ENCODE results near the gene FAM3B.

DNA sequence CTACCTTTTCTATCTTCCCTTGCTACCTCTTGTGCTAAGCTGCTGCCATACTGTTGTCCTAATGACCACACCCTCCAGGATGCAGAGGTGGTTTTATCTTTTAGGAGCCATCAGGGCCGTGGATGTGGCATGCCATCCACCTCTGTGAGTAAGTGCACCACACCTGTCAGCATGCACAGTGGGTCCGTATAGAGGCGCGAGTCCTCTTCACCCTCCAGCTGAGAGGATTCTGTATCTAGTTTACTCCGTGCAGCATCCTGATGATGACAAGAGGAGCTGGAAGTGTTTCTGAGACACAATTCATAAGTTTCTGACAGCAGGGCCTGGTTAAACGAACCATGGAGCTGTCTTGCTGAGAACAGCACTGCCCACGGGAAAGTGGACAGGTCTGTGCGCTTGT is 11.2 kb downstream of the FAM3B start:
- TF ChIP-seq, protein P1, sequence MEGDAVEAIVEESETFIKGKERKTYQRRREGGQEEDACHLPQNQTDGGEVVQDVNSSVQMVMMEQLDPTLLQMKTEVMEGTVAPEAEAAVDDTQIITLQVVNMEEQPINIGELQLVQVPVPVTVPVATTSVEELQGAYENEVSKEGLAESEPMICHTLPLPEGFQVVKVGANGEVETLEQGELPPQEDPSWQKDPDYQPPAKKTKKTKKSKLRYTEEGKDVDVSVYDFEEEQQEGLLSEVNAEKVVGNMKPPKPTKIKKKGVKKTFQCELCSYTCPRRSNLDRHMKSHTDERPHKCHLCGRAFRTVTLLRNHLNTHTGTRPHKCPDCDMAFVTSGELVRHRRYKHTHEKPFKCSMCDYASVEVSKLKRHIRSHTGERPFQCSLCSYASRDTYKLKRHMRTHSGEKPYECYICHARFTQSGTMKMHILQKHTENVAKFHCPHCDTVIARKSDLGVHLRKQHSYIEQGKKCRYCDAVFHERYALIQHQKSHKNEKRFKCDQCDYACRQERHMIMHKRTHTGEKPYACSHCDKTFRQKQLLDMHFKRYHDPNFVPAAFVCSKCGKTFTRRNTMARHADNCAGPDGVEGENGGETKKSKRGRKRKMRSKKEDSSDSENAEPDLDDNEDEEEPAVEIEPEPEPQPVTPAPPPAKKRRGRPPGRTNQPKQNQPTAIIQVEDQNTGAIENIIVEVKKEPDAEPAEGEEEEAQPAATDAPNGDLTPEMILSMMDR (IDR thresholded peaks at IDR 0.05; ENCODE audit: insufficient read depth, low read length), result no peak
- TF ChIP-seq POLR2AphosphoS5 (IDR thresholded peaks at IDR 0.05; ENCODE audit: low read depth) (no peak), SPI1 (IDR thresholded peaks at IDR 0.05; ENCODE audit: borderline replicate concordance, low read depth) (no peak), GABPA (IDR thresholded peaks at IDR 0.05; ENCODE audit: low read depth) (no peak)
- TF ChIP-seq, protein P2, sequence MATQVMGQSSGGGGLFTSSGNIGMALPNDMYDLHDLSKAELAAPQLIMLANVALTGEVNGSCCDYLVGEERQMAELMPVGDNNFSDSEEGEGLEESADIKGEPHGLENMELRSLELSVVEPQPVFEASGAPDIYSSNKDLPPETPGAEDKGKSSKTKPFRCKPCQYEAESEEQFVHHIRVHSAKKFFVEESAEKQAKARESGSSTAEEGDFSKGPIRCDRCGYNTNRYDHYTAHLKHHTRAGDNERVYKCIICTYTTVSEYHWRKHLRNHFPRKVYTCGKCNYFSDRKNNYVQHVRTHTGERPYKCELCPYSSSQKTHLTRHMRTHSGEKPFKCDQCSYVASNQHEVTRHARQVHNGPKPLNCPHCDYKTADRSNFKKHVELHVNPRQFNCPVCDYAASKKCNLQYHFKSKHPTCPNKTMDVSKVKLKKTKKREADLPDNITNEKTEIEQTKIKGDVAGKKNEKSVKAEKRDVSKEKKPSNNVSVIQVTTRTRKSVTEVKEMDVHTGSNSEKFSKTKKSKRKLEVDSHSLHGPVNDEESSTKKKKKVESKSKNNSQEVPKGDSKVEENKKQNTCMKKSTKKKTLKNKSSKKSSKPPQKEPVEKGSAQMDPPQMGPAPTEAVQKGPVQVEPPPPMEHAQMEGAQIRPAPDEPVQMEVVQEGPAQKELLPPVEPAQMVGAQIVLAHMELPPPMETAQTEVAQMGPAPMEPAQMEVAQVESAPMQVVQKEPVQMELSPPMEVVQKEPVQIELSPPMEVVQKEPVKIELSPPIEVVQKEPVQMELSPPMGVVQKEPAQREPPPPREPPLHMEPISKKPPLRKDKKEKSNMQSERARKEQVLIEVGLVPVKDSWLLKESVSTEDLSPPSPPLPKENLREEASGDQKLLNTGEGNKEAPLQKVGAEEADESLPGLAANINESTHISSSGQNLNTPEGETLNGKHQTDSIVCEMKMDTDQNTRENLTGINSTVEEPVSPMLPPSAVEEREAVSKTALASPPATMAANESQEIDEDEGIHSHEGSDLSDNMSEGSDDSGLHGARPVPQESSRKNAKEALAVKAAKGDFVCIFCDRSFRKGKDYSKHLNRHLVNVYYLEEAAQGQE (IDR thresholded peaks at IDR 0.05; ENCODE audit: insufficient replicate concordance, low read depth), result no peak
